ENCODE results near the gene CDAN1.

GRCh38 chr15:42759093-42759492 is 22.2 kb upstream of the CDAN1 start:
- TF ChIP-seq EZH2 (IDR thresholded peaks at IDR 0.05; ENCODE audit: borderline replicate concordance, low read length) (no peak), CTCF (conservative IDR thresholded peaks at IDR 0.05 in 1 of 2, IDR thresholded peaks at IDR 0.05 in 1 of 2; ENCODE audit: extremely low read depth in 1 of 2, insufficient read depth in 1 of 2, low read depth in 1 of 2, low read length in 2 of 2) (no peak)

Measured in mammary epithelial cell (primary cell).